IMR-90 (cell line): ENCODE data around the gene RNF212. TPM values are rescaled to one million over a fixed set of nuclear protein-coding genes. Genes with fewer than 3 reads are reported as not detected.

Source experiments
- ATAC-seq: fragments of 200-7000 bp; cut with Tn5 transposase; 2 replicates; pipeline ENCODE4 v1.9.1; 2020; ENCODE audit warnings: low read depth, mild to moderate bottlenecking, moderate library complexity
- BruUV-seq: library from RNA; stranded (reverse); fragments of 400-500 nt; replicated peaks from 2 replicates; lab custom pipeline; 2021; lab: Mats Ljungman, UMichigan
- CTCF ChIA-PET: fragments of 300-600 bp; formaldehyde crosslinking; extraction: SDS; loops from one replicate; lab custom pipeline; 2021; ENCODE audit warnings: antibody characterized with exemption; lab: Yijun Ruan, JAX
- POLR2A ChIA-PET: fragments of 300-600 bp; sonication (Branson Sonifier 250); formaldehyde crosslinking; loops from one replicate; lab custom pipeline; 2022; ENCODE audit warnings: antibody characterized with exemption; ENCODE audit not compliant: unreplicated experiment; lab: Charles Lee
- DNase-seq: peaks from one replicate; pipeline ENCODE4 v3.0.0; 2013
- H2AFZ ChIP-seq: replicated peaks from 2 replicates; pipeline ENCODE3; 2013; ENCODE audit warnings: low read length, mild to moderate bottlenecking; ENCODE audit not compliant: poor library complexity
- H2AK5ac ChIP-seq: 2 replicates; pipeline ENCODE4 v1.6.1; 2013; ENCODE audit warnings: low read depth, low read length, inconsistent platforms
- H2AK9ac ChIP-seq: replicated peaks from 2 replicates; pipeline ENCODE3; 2013; ENCODE audit warnings: mild to moderate bottlenecking, low read depth, low read length, moderate library complexity; ENCODE audit not compliant: poor library complexity
- H2BK120ac ChIP-seq: 2 replicates; pipeline ENCODE4 v1.6.1; 2013; ENCODE audit warnings: low read depth, low read length, inconsistent platforms
- H2BK15ac ChIP-seq: 3 replicates; pipeline ENCODE4 v1.6.1; 2013; ENCODE audit warnings: low read depth, low read length, inconsistent platforms
- H2BK20ac ChIP-seq: 2 replicates; pipeline ENCODE4 v1.6.1; 2013; ENCODE audit warnings: low read depth, mild to moderate bottlenecking, inconsistent platforms, low read length, moderate library complexity
- H2BK5ac ChIP-seq: 2 replicates; pipeline ENCODE4 v1.6.1; 2013; ENCODE audit warnings: mild to moderate bottlenecking, low read depth, low read length, inconsistent platforms; ENCODE audit not compliant: poor library complexity, severe bottlenecking
- H3K14ac ChIP-seq: replicated peaks from 2 replicates; pipeline ENCODE4 v1.6.1; 2013; ENCODE audit warnings: low read depth, low read length, inconsistent platforms
- H3K18ac ChIP-seq: 2 replicates; pipeline ENCODE4 v1.6.1; 2013; ENCODE audit warnings: low read depth, low read length, control low read depth
- H3K23ac ChIP-seq: 2 replicates; pipeline ENCODE4 v1.6.1; 2013; ENCODE audit warnings: low read depth, low read length, inconsistent platforms
- H3K27ac ChIP-seq: 2 replicates; pipeline ENCODE4 v1.5.1; 2013; ENCODE audit warnings: mild to moderate bottlenecking, control low read depth, low read length; ENCODE audit not compliant: insufficient read depth
- H3K27me3 ChIP-seq: 2 replicates; pipeline ENCODE4 v1.6.1; 2013; ENCODE audit warnings: low read length; ENCODE audit not compliant: control insufficient read depth, insufficient read depth
- H3K36me3 ChIP-seq: 2 replicates; pipeline ENCODE4 v1.6.1; 2013; ENCODE audit warnings: low read length, mixed read lengths; ENCODE audit not compliant: control insufficient read depth, insufficient read depth
- H3K4ac ChIP-seq: 2 replicates; pipeline ENCODE4 v1.6.1; 2013; ENCODE audit warnings: low read depth, low read length, inconsistent platforms
- H3K4me1 ChIP-seq: 2 replicates; pipeline ENCODE4 v1.6.1; 2013; ENCODE audit warnings: low read length, mixed read lengths; ENCODE audit not compliant: control insufficient read depth, insufficient read depth
- H3K4me2 ChIP-seq: 2 replicates; pipeline ENCODE4 v1.6.1; 2013; ENCODE audit warnings: low read depth, mild to moderate bottlenecking, control low read depth, low read length, moderate library complexity
- H3K4me3 ChIP-seq: 2 replicates; pipeline ENCODE4 v1.5.1; 2013; ENCODE audit warnings: low read depth, mild to moderate bottlenecking, control low read depth, low read length, moderate library complexity; ENCODE audit not compliant: insufficient read depth
- H3K56ac ChIP-seq: 2 replicates; pipeline ENCODE4 v1.6.1; 2013; ENCODE audit warnings: low read length, inconsistent platforms; ENCODE audit not compliant: insufficient read depth; ENCODE audit errors: extremely low read depth
- H3K79me1 ChIP-seq, 2 experiments: 2 replicates each; pipeline ENCODE4 v1.6.1; 2013; ENCODE audit warnings: low read length in 2 of 2, inconsistent platforms in 1 of 2, low read depth in 1 of 2
- H3K9ac ChIP-seq: 2 replicates; pipeline ENCODE4 v1.6.1; 2013; ENCODE audit warnings: low read depth, low read length, control low read depth
- H3K9me1 ChIP-seq: 2 replicates; pipeline ENCODE4 v1.6.1; 2013; ENCODE audit warnings: low read length, inconsistent platforms; ENCODE audit not compliant: insufficient read depth
- H3K9me3 ChIP-seq: 2 replicates; pipeline ENCODE4 v1.6.1; 2013; ENCODE audit warnings: low read length; ENCODE audit not compliant: control insufficient read depth, insufficient read depth
- H4K20me1 ChIP-seq: 2 replicates; pipeline ENCODE4 v1.6.1; 2013; ENCODE audit warnings: low read length, inconsistent platforms; ENCODE audit not compliant: insufficient read depth
- H4K5ac ChIP-seq: 2 replicates; pipeline ENCODE4 v1.6.1; 2013; ENCODE audit warnings: mild to moderate bottlenecking, low read depth, low read length, control low read depth
- H4K8ac ChIP-seq, 2 experiments: 2 replicates each; pipeline ENCODE4 v1.6.1; 2013; ENCODE audit warnings: low read depth in 2 of 2, low read length in 2 of 2, control low read depth in 1 of 2, inconsistent platforms in 1 of 2
- H4K91ac ChIP-seq: 2 replicates; pipeline ENCODE4 v1.6.1; 2013; ENCODE audit warnings: low read depth, low read length, inconsistent platforms; ENCODE audit not compliant: insufficient read depth
- CEBPB ChIP-seq: IDR thresholded peaks from 2 replicates; pipeline ENCODE4 v1.6.1; 2012; ENCODE audit warnings: low read depth, low read length, improper control_type of control experiment
- CHD1 ChIP-seq: IDR thresholded peaks from 2 replicates; pipeline ENCODE4 v1.6.1; 2012; ENCODE audit warnings: low read depth, low read length, improper control_type of control experiment
- MAZ ChIP-seq: IDR thresholded peaks from 2 replicates; pipeline ENCODE4 v1.6.1; 2012; ENCODE audit warnings: low read depth, mild to moderate bottlenecking, low read length, improper control_type of control experiment, moderate library complexity, borderline replicate concordance
- MXI1 ChIP-seq: IDR thresholded peaks from 2 replicates; pipeline ENCODE4 v1.6.1; 2012; ENCODE audit warnings: low read depth, mild to moderate bottlenecking, low read length, moderate library complexity, borderline replicate concordance
- POLR2A ChIP-seq: IDR thresholded peaks from 2 replicates; pipeline ENCODE4 v1.6.1; 2012; ENCODE audit warnings: mild to moderate bottlenecking, low read depth, low read length
- RAD21 ChIP-seq: IDR thresholded peaks from 2 replicates; pipeline ENCODE4 v1.6.1; 2012; ENCODE audit warnings: low read length, improper control_type of control experiment
- RCOR1 ChIP-seq: IDR thresholded peaks from 2 replicates; pipeline ENCODE4 v1.6.1; 2012; ENCODE audit warnings: mild to moderate bottlenecking, low read length, improper control_type of control experiment; ENCODE audit not compliant: insufficient replicate concordance
- SMC3 ChIP-seq: fragments of 150-350 bp; IDR thresholded peaks from 2 replicates; pipeline ENCODE4 v1.6.1; 2016; ENCODE audit warnings: low read depth, mild to moderate bottlenecking, antibody characterized with exemption, low read length, moderate library complexity
- WGBS, 2 experiments: methylation state at CpG; one replicate each; pipeline versions ENCODE4 v1.1.5 to v1.1.7; 2013; ENCODE audit warnings: missing lambda C conversion rate in 2 of 2; ENCODE audit not compliant: insufficient read length in 1 of 2; ENCODE audit errors: extremely low coverage in 2 of 2; 5-methylcytosine and 5-hydroxymethylcytosine counted together
- dilution Hi-C: fragments of 300-500 bp; cut with HindIII; formaldehyde crosslinking; loops from one replicate; pipeline ENCODE4 v1.14.3; 2018; ENCODE audit warnings: low sequenced_read_pairs; ENCODE audit not compliant: unreplicated experiment
- in situ Hi-C: fragments of 300-500 bp; cut with MboI; formaldehyde crosslinking; loops from 3 replicates; pipeline ENCODE4 v1.14.3; 2019; ENCODE audit warnings: low sequenced_read_pairs, inconsistent platforms, mixed read lengths
- intact Hi-C: fragments of 100-400 bp; cut with micrococcal nuclease; formaldehyde crosslinking; loops from 2 replicates; pipeline ENCODE4 v1.10.0; 2022
- polyA plus RNA-seq, 3 experiments: library from polyadenylated mRNA; depleted of rRNA; stranded (reverse); fragments of >200 nt; gene quantifications; 2 replicates each; pipeline ENCODE4 v1.2.3, GENCODE V29; 2012; ENCODE audit warnings: low replicate concordance in 1 of 3
- total RNA-seq: library from RNA; depleted of rRNA; stranded (reverse); fragments of >200 nt; gene quantifications from 2 replicates; pipeline ENCODE4 v1.2.3, GENCODE V29; 2012
- TF ChIP-seq, protein P1 (sequence below): conservative IDR thresholded peaks from 2 replicates; pipeline ENCODE4 v1.5.1; 2012; ENCODE audit warnings: mild to moderate bottlenecking, low read depth, low read length, improper control_type of control experiment
- TF ChIP-seq, protein P2 (sequence below): fragments of 150-350 bp; IDR thresholded peaks from 2 replicates; pipeline ENCODE4 v1.6.1; 2017; ENCODE audit warnings: mild to moderate bottlenecking, antibody characterized with exemption, low read length, low read depth
- TF ChIP-seq, protein P3 (sequence below): fragments of 150-350 bp; IDR thresholded peaks from 2 replicates; pipeline ENCODE4 v1.6.1; 2016; ENCODE audit warnings: low read depth, mild to moderate bottlenecking, low read length, moderate library complexity, borderline replicate concordance

Gene RNF212
- total and polyA plus RNA-seq, 2 of the 4 experiments (the other 2 are of a cell fraction), result under 0.01 to 0.51 TPM

- no peak overlapping the region for H2BK15ac ChIP-seq
- no peak overlapping the region for H2BK20ac ChIP-seq
- H2AFZ ChIP-seq, result no peak overlapping the region
- no peak overlapping the region for H3K9ac ChIP-seq
- H3K9me1 ChIP-seq, result no peaks in the 10 kb centered on the region
- no peak overlapping the region for H3K23ac ChIP-seq
- H3K18ac ChIP-seq, result no peak overlapping the region
- H3K27me3 ChIP-seq, result peaks cover 28% of the 10 kb centered on the region
- H4K5ac ChIP-seq, result no peak overlapping the region
- DNase-seq, result no peak
- no peak for ATAC-seq
- H3K56ac ChIP-seq, result no peak overlapping the region
- 40% methylated on average over 1 of the region's 8 CpGs; no CpG with 5 or more reads in 1 of the 2 experiments for WGBS, 2 experiments
- H2AK5ac ChIP-seq, result no peak overlapping the region
- no peak overlapping the region for H2BK120ac ChIP-seq
- TF ChIP-seq, protein P1, sequence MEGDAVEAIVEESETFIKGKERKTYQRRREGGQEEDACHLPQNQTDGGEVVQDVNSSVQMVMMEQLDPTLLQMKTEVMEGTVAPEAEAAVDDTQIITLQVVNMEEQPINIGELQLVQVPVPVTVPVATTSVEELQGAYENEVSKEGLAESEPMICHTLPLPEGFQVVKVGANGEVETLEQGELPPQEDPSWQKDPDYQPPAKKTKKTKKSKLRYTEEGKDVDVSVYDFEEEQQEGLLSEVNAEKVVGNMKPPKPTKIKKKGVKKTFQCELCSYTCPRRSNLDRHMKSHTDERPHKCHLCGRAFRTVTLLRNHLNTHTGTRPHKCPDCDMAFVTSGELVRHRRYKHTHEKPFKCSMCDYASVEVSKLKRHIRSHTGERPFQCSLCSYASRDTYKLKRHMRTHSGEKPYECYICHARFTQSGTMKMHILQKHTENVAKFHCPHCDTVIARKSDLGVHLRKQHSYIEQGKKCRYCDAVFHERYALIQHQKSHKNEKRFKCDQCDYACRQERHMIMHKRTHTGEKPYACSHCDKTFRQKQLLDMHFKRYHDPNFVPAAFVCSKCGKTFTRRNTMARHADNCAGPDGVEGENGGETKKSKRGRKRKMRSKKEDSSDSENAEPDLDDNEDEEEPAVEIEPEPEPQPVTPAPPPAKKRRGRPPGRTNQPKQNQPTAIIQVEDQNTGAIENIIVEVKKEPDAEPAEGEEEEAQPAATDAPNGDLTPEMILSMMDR, result no peak
- TF ChIP-seq MXI1, result no peak
- TF ChIP-seq, protein P2, sequence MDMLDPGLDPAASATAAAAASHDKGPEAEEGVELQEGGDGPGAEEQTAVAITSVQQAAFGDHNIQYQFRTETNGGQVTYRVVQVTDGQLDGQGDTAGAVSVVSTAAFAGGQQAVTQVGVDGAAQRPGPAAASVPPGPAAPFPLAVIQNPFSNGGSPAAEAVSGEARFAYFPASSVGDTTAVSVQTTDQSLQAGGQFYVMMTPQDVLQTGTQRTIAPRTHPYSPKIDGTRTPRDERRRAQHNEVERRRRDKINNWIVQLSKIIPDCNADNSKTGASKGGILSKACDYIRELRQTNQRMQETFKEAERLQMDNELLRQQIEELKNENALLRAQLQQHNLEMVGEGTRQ, result no peak
- TF ChIP-seq CEBPB, result no peak
- no peak for TF ChIP-seq POLR2A
- no peak for TF ChIP-seq SMC3
- TF ChIP-seq RAD21, result no peak
- TF ChIP-seq MAZ, result no peak
- TF ChIP-seq, protein P3, sequence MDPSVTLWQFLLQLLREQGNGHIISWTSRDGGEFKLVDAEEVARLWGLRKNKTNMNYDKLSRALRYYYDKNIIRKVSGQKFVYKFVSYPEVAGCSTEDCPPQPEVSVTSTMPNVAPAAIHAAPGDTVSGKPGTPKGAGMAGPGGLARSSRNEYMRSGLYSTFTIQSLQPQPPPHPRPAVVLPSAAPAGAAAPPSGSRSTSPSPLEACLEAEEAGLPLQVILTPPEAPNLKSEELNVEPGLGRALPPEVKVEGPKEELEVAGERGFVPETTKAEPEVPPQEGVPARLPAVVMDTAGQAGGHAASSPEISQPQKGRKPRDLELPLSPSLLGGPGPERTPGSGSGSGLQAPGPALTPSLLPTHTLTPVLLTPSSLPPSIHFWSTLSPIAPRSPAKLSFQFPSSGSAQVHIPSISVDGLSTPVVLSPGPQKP, result no peak
- TF ChIP-seq CHD1, result no peak
- no peak for TF ChIP-seq RCOR1
- H2BK5ac ChIP-seq, result no peak overlapping the region
- H3K4me1 ChIP-seq, result no peaks in the 10 kb centered on the region
- no peak overlapping the region for H3K4me2 ChIP-seq
- H3K79me1 ChIP-seq, result no peaks in the 10 kb centered on the region
- intact Hi-C loops (no loop called here), dilution Hi-C loops (no loop called here), in situ Hi-C loops (no loop called here)
- no peak overlapping the region for H3K27ac ChIP-seq
- no TSS peak for BruUV-seq
- H3K4me3 ChIP-seq, result no peak overlapping the region
- H3K9me3 ChIP-seq, result no peaks in the 10 kb centered on the region
- no peak overlapping the region for H2AK9ac ChIP-seq
- no peaks in the 10 kb centered on the region for H4K20me1 ChIP-seq
- no peak overlapping the region for H3K14ac ChIP-seq
- CTCF ChIA-PET, result no interaction called here
- H4K91ac ChIP-seq, result no peak overlapping the region
- no peaks in the 10 kb centered on the region for H3K36me3 ChIP-seq
- POLR2A ChIA-PET, result no interaction called here
- no peak overlapping the region for H3K4ac ChIP-seq
- no peak overlapping the region for H4K8ac ChIP-seq
Measured at GRCh38 chr4:1104647-1105046, 8.7 kb downstream of the RNF212 start.
